HG02973 (cell line): Measurements from ENCODE around the gene ASMT.
"Not testable (repeated sequence)": the region's sequence is repeated elsewhere in the genome, so short reads cannot be mapped to it uniquely, and the experiment has no call there.

Experiments
- ATAC-seq: cut with Tn5 transposase; IDR thresholded peaks from one replicate; pipeline ENCODE4 v1.9.1; 2021; ENCODE audit warnings: moderate library complexity; ENCODE audit not compliant: unreplicated experiment

The ASMT gene

DNA sequence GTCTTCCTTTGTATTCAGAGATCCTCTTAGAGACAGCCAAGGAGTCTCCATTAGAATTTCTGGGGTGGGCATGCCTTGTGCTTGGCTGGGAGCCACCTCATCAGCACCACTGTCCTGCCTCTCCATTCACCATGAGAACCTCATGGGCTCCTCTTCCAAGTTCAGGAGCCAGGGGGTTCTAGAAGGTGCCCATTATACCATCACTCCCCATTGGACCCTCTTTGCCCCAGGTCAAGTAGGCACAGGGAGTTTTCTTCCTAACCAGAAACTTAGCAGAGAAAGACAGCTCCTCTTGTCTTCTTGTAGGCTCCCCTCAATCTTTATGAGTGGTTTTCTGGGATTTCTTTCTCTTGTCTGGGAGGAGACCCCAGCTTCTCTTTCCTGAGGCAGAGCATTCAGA lies 31.1 kb downstream of the ASMT start:
- no peak for ATAC-seq

GRCh38 chrX:1649621-1650020 lies 34.8 kb downstream of the ASMT start:
- ATAC-seq: no peak

GRCh38 chrX:1652011-1652811 lies 37.4 kb downstream of the ASMT start:
- ATAC-seq: peak; percentile 49

DNA sequence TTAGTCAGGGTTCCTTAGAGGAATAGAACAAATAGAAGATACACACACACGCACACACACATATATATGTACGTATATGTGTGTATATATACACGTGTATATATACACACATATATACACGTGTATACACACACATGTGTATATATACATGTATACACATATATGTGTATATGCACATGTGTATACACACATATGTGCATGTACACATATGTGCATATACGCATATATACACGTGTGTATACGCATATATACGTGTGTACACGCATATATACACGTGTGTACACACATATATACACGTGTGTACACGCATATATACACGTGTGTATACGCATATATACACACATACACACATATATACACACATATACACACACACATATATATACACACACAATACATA lies 41.5 kb downstream of the ASMT start:
- ATAC-seq: no peak

GRCh38 chrX:1657367-1658070 lies 42.7 kb downstream of the ASMT start:
- peak; percentile 36 for ATAC-seq

GRCh38 chrX:1658071-1658491 lies 43.2 kb downstream of the ASMT start:
- no peak for ATAC-seq

DNA sequence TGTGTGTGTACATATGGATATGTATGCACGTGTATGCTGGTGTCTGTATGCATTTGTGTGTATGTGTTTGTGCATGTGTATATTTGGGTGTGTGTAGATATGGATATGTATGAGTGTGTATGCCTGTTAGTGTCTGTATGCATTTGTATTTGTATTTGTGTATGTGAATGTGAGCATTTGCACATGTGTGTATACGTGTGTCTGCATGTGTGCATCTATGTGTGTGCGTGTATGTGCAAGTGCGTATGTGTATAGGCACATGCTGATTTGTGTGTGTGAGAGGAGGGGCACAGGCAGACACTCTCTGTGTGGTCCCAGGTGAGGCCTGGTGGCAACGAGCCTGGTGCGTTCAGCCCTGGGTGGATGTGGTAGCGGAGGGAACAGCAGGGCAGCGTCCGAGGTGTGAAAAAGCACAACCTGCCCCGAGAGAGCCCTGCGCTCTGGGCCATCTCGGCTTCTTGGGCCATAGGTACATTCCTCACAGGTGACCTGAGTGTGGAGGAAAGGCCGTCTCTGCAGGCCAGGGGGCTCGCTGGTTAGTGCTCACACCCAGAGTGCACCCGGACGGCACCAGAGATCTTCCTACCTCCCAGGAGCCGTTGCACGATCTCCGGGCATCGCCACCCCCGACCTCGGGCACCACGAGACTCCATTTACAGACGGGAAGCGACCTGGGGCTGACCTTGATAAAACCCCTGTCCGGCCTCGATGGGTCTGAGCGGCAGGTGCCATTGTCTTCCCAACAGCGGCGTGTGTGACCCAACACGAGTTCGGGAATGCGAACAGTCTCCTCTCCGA lies 45.0 kb downstream of the ASMT start:
- no peak for ATAC-seq

GRCh38 chrX:1661048-1661921 lies 46.4 kb downstream of the ASMT start:
- ATAC-seq: peak; percentile 79

DNA sequence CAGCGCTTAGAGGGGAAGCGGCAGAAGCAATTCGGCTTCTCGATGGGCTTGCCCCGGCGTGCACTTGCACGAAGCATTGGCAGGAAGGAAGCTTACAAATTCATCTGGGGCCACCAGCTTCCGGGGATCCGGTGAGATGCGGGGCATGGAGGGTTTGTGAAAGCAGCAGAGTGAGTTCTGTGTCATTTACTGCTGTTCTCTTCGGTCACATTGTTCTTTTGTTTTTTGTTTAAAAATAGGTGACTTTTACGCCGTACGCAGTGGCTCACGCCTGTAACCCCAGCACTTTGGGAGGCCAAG lies 47.0 kb downstream of the ASMT start:
- peak; percentile 7 for ATAC-seq

GRCh38 chrX:1667566-1667965 lies 52.7 kb downstream of the ASMT start:
- ATAC-seq: no peak

GRCh38 chrX:1673337-1673736 lies 58.5 kb downstream of the ASMT start:
- no peak for ATAC-seq

DNA sequence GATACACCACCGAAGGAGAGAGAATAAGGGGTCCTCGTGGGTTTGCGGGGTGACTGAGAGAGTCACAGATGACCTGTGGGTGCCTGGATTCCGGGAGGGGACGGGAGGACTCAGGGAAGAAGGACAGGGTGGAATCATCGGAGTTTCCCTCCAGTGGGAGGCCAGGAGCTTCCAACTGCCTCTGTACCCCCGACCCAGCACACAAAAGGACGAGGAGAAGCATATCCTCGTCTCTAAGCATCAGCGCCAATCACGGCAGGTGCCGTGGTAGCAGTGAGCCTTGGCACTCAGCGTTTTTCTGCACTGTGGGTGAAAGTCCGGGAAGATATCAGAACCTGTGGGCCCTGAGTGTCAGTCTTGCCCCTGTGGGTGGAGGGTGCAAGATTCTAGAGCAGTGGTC lies 62.0 kb downstream of the ASMT start:
- no peak for ATAC-seq

GRCh38 chrX:1679238-1679637 lies 64.4 kb downstream of the ASMT start:
- ATAC-seq: no peak

DNA sequence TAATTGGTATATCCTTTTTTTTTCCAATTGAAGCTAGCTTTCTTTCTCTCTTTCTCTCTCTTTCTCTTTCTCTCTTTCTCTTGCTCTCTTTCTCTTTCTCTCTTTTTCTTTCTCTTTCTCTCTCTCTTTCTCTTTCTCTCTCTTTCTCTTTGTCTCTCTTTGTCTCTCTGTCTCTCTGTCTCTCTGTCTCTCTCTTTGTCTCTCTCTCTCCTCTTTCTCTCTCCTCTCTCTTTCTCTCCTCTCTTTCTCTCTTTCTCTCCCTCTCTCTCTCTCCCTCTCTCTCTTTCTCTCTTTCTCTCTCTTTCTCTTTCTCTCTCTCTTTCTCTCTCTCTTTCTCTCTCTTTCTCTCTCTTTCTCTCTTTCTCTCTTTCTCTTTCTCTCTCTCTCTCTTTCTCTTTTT lies 66.6 kb downstream of the ASMT start:
- no peak for ATAC-seq

- not testable (repeated sequence) for ATAC-seq
These were observed 67.0 kb downstream of the ASMT start for GRCh38 chrX:1681856-1682255.

- ATAC-seq: not testable (repeated sequence)
These were observed 67.6 kb downstream of the ASMT start for GRCh38 chrX:1682501-1682900.

- ATAC-seq: not testable (repeated sequence)
These were observed 70.0 kb downstream of the ASMT start for GRCh38 chrX:1684883-1685282.

DNA sequence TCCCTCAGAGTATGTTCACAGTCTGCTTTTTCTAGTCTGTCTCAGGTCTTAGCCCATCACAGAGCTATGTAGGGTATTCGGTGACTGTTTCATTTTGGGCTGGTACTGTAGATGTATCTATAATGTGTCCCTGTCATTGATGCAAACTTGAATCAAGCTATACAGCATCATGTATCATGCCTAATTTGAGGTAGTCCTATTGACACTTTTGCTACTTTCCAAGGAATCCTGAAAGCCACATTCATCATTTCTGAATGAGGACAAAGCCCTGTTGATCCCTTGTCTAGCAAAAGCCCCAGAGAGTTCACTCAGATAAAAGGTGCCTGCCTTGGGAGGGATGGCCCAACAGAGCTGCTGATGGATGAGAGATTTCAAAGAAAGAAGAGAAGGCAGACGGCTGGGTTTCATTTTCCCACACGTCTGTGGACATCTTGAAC lies 70.6 kb downstream of the ASMT start:
- ATAC-seq: not testable (repeated sequence)

DNA sequence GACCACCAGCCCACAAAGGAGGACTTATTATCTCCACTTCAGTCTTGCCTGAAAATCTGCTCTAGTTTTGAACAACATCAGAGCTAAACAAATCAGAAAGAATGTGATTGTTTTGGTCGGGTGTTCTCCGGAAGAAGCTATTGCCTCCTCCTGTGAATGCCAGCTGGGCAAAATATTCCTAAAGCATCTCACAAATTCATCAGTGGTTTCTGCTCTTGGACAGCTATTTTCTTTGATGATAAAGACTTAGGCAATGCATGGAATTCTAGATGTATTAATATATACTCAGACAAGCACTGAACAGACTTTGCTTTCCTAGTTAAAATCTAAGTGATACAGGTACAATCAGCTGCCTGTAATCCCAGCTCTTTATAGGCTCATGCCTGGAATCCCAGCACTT lies 71.8 kb downstream of the ASMT start:
- no peak for ATAC-seq
